Measurements from ENCODE around the gene SLC23A2.
"Not testable (repeated sequence)": the region's sequence is repeated elsewhere in the genome, so short reads cannot be mapped to it uniquely, and the experiment has no call there.

- not testable (repeated sequence) for TF ChIP-seq POLR2AphosphoS5 (IDR thresholded peaks at IDR 0.05; ENCODE audit: borderline replicate concordance, low read depth, low read length); EZH2 (IDR thresholded peaks at IDR 0.05); FOXP2 (optimal IDR thresholded peaks at IDR 0.05; ENCODE audit: control extremely low read depth, extremely low read length, insufficient read depth)
Observed at GRCh38 chr20:4976014-4976413, 25.3 kb downstream of the SLC23A2 start.

Measured in SK-N-MC (cell line).